B cell (primary cell): ENCODE results near the gene RNF213. TPM values are rescaled to one million over a fixed set of nuclear protein-coding genes. Genes with fewer than 3 reads are reported as not detected.

ENCODE experiments used
- ATAC-seq: fragments of 200-7000 bp; cut with Tn5 transposase; one replicate; pipeline ENCODE4 v1.10.0; 2021; ENCODE audit warnings: low read depth, mild to moderate bottlenecking, moderate number of reproducible peaks, moderate library complexity
- CTCF ChIA-PET: fragments of 350-600 bp; sonication (Branson Sonifier 250); formaldehyde crosslinking; loops from one replicate; lab custom pipeline; 2021; ENCODE audit warnings: antibody characterized with exemption, inconsistent platforms; lab: Charles Lee
- POLR2A ChIA-PET: fragments of 350-600 bp; sonication (Branson Sonifier 250); formaldehyde crosslinking; loops from one replicate; lab custom pipeline; 2021; ENCODE audit warnings: antibody characterized with exemption; lab: Charles Lee
- DNase-seq: peaks from one replicate; pipeline ENCODE4 v3.0.0; 2013
- H2AFZ ChIP-seq: 2 replicates; pipeline ENCODE4 v1.6.1; 2012; ENCODE audit warnings: mild to moderate bottlenecking, low read depth, low read length; ENCODE audit not compliant: insufficient read depth, poor library complexity, severe bottlenecking
- H3K27ac ChIP-seq, 2 donors: 1 replicate in 1 of 2; 2 replicates in 1 of 2; pipeline ENCODE4 v1.5.1; 2012 to 2013; ENCODE audit warnings: low read length in 2 of 2, mild to moderate bottlenecking in 2 of 2, moderate library complexity in 1 of 2
- H3K27me3 ChIP-seq, 4 experiments: fragments of 200-600 bp in 1 of 4; sonication (generic) in 1 of 4; replicated peaks in 1 of 4; 1 replicate in 2 of 4; 2 replicates in 2 of 4; pipeline versions ENCODE4 v1.6.1 to v1.7.0; 2013 to 2016; ENCODE audit warnings: low read length in 3 of 4, mild to moderate bottlenecking in 2 of 4, mixed read lengths in 1 of 4, moderate library complexity in 1 of 4; ENCODE audit not compliant: insufficient read depth in 4 of 4, control insufficient read depth in 3 of 4; ENCODE audit errors: control extremely low read depth in 1 of 4
- H3K36me3 ChIP-seq, 2 experiments: replicated peaks in 1 of 2; 1 replicate in 1 of 2; 2 replicates in 1 of 2; pipeline versions ENCODE4 v1.6.1 to v1.7.1; 2013; ENCODE audit warnings: low read length in 1 of 2; ENCODE audit not compliant: insufficient read depth in 2 of 2, control insufficient read depth in 1 of 2; ENCODE audit errors: control extremely low read depth in 1 of 2, extremely low read depth in 1 of 2
- H3K4me1 ChIP-seq, 2 donors: fragments of 200-600 bp in 1 of 2; sonication (generic) in 1 of 2; 1 replicate in 1 of 2; 2 replicates in 1 of 2; pipeline versions ENCODE4 v1.5.1 to v1.6.1; 2013 to 2017; ENCODE audit warnings: low read length in 2 of 2; ENCODE audit not compliant: control insufficient read depth in 2 of 2, insufficient read depth in 2 of 2
- H3K4me2 ChIP-seq: replicated peaks from 2 replicates; pipeline ENCODE3; 2012; ENCODE audit warnings: mild to moderate bottlenecking, low read depth, low read length; ENCODE audit not compliant: poor library complexity, severe bottlenecking
- H3K4me3 ChIP-seq, 5 experiments: fragments of 200-600 bp in 1 of 5; sonication (generic) in 1 of 5; 1 replicate in 3 of 5; 2 replicates in 2 of 5; pipeline versions ENCODE4 v1.5.1 to v1.7.0; 2011 to 2016; ENCODE audit warnings: low read length in 4 of 5, mild to moderate bottlenecking in 4 of 5, low read depth in 2 of 5, control low read depth in 1 of 5, moderate library complexity in 1 of 5; ENCODE audit not compliant: insufficient read depth in 1 of 5; ENCODE audit errors: control extremely low read depth in 1 of 5, extremely low read depth in 1 of 5
- H3K79me2 ChIP-seq: fragments of 200-600 bp; sonication (generic); one replicate; pipeline ENCODE4 v1.6.0; 2016; ENCODE audit warnings: low read length; ENCODE audit not compliant: control insufficient read depth, insufficient read depth
- H3K9ac ChIP-seq: fragments of 200-600 bp; sonication (generic); 2 replicates; pipeline ENCODE4 v1.6.1; 2017; ENCODE audit warnings: mild to moderate bottlenecking, low read length, moderate library complexity
- H3K9me3 ChIP-seq, 3 donors: one replicate each; pipeline versions ENCODE4 v1.6.1 to v1.7.1; 2013; ENCODE audit warnings: low read length in 2 of 3; ENCODE audit not compliant: control insufficient read depth in 2 of 3, insufficient read depth in 1 of 3; ENCODE audit errors: control extremely low read depth in 1 of 3
- H4K20me1 ChIP-seq: 2 replicates; pipeline ENCODE4 v1.6.0; 2012; ENCODE audit warnings: mild to moderate bottlenecking, low read length; ENCODE audit not compliant: insufficient read depth, control insufficient read depth, poor library complexity, severe bottlenecking
- H3K27ac Mint-ChIP-seq: one replicate; pipeline ENCODE4 v1.8.0; 2021; ENCODE audit warnings: mixed read lengths
- H3K27me3 Mint-ChIP-seq: one replicate; pipeline ENCODE4 v1.8.0; 2021; ENCODE audit warnings: mixed read lengths
- H3K4me1 Mint-ChIP-seq: one replicate; pipeline ENCODE4 v1.8.0; 2021; ENCODE audit warnings: mixed read lengths
- H3K4me3 Mint-ChIP-seq: one replicate; pipeline ENCODE4 v1.8.0; 2021; ENCODE audit warnings: mixed read lengths
- H3K9me3 Mint-ChIP-seq: one replicate; pipeline ENCODE4 v1.8.0; 2022; ENCODE audit warnings: mixed read lengths; ENCODE audit not compliant: insufficient read depth
- EZH2 ChIP-seq: IDR thresholded peaks from 2 replicates; pipeline ENCODE4 v1.6.1; 2012; ENCODE audit warnings: borderline replicate concordance, low read depth, mild to moderate bottlenecking, moderate library complexity, low read length; ENCODE audit not compliant: insufficient read depth, poor library complexity, severe bottlenecking
- WGBS: methylation state at CpG from one replicate; pipeline ENCODE4 v1.1.5; 2013; ENCODE audit warnings: missing lambda C conversion rate; ENCODE audit not compliant: insufficient coverage; 5-methylcytosine and 5-hydroxymethylcytosine counted together
- intact Hi-C: fragments of 100-400 bp; cut with micrococcal nuclease; formaldehyde crosslinking; loops from one replicate; pipeline ENCODE4 v1.10.0; 2022
- polyA plus RNA-seq: library from polyadenylated mRNA; depleted of rRNA; stranded (reverse); fragments of >200 nt; gene quantifications from 2 replicates; pipeline ENCODE4 v1.2.3, GENCODE V29; 2012
- total RNA-seq, 2 donors: library from RNA; stranded (reverse); fragments of 120-200 nt in 1 of 2; gene quantifications; 1 replicate in 1 of 2; 2 replicates in 1 of 2; pipeline versions ENCODE4 v1.2.3 to v1.2.4, GENCODE V29; 2013 to 2022
- TF ChIP-seq, protein P1 (sequence below): fragments of 200-600 bp; IDR thresholded peaks from one replicate; pipeline ENCODE4 v1.8.0; 2022; ENCODE audit warnings: antibody characterized with exemption, mild to moderate bottlenecking

Gene RNF213
- total and polyA plus RNA-seq, 2 donors (not counting 1 experiment from before 2014, with no cell fraction given) = 121 to 287 TPM

DNA sequence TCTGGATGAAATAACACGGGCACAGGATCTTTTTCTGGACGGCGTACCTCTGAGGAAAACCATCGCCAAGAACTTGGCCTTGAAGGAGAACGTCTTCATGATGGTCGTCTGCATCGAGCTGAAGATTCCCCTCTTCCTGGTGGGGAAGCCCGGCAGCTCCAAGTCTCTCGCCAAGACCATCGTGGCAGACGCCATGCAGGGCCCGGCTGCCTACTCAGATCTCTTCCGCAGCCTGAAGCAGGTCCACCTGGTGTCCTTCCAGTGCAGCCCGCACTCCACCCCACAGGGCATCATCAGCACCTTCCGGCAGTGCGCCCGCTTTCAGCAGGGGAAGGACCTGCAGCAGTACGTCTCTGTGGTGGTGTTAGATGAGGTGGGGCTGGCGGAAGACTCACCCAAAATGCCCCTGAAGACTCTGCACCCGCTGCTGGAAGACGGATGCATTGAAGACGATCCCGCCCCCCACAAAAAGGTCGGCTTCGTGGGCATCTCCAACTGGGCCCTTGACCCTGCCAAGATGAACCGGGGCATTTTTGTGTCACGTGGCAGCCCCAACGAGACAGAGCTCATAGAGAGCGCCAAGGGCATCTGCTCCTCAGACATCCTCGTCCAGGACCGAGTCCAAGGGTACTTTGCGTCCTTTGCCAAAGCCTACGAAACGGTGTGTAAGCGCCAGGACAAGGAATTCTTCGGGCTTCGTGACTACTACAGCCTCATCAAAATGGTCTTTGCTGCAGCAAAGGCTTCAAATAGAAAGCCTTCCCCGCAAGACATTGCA lies 86.0 kb downstream of the RNF213 start:
- CTCF ChIA-PET = no interaction called here
- no peak overlapping the region for H3K27ac Mint-ChIP-seq

GRCh38 chr17:80347536-80347935 lies 86.9 kb downstream of the RNF213 start:
- Histone ChIP-seq H3K79me2 (peaks cover 28% of the 10 kb centered on the region), H3K9me3 (no peaks in the 10 kb centered on the region), H3K4me2 (no peak overlapping the region), H3K4me3 (no peak overlapping the region), H3K4me1 (no peaks in the 10 kb centered on the region), H4K20me1 (peaks cover 48% of the 10 kb centered on the region), H3K27ac (no peak overlapping the region), H3K36me3 (peaks cover 2 to 96% of the 10 kb centered on the region in 2 experiments), H3K9ac (no peak overlapping the region), H3K27me3 (no peaks in the 10 kb centered on the region), H2AFZ (no peak overlapping the region)
- Mint-ChIP-seq H3K27ac (no peak overlapping the region), H3K9me3 (no peaks in the 10 kb centered on the region), H3K4me3 (no peak overlapping the region), H3K27me3 (no peaks in the 10 kb centered on the region), H3K4me1 (no peaks in the 10 kb centered on the region)
- no peak for DNase-seq
- 98% methylated on average over 15 of the region's 19 CpGs for WGBS
- CTCF ChIA-PET = no interaction called here
- POLR2A ChIA-PET = no interaction called here
- no peak for TF ChIP-seq EZH2
- TF ChIP-seq, protein P1, sequence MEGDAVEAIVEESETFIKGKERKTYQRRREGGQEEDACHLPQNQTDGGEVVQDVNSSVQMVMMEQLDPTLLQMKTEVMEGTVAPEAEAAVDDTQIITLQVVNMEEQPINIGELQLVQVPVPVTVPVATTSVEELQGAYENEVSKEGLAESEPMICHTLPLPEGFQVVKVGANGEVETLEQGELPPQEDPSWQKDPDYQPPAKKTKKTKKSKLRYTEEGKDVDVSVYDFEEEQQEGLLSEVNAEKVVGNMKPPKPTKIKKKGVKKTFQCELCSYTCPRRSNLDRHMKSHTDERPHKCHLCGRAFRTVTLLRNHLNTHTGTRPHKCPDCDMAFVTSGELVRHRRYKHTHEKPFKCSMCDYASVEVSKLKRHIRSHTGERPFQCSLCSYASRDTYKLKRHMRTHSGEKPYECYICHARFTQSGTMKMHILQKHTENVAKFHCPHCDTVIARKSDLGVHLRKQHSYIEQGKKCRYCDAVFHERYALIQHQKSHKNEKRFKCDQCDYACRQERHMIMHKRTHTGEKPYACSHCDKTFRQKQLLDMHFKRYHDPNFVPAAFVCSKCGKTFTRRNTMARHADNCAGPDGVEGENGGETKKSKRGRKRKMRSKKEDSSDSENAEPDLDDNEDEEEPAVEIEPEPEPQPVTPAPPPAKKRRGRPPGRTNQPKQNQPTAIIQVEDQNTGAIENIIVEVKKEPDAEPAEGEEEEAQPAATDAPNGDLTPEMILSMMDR = no peak
- ATAC-seq = no peak
- intact Hi-C loops = no loop called here

More for the DNA sequence above, 86.0 kb downstream of the RNF213 start:
- no peak overlapping the region for H3K9ac ChIP-seq
- H4K20me1 ChIP-seq = peaks cover 48% of the 10 kb centered on the region
- Mint-ChIP-seq H3K9me3 (no peaks in the 10 kb centered on the region), H3K27me3 (no peaks in the 10 kb centered on the region), H3K4me3 (no peak overlapping the region), H3K4me1 (no peaks in the 10 kb centered on the region)
- intact Hi-C loops = no loop called here
- no peak overlapping the region for H3K4me2 ChIP-seq
- H2AFZ ChIP-seq = no peak overlapping the region
- H3K36me3 ChIP-seq = peaks cover 2 to 93% of the 10 kb centered on the region in 2 experiments
- no peak for TF ChIP-seq EZH2
- TF ChIP-seq, protein P1 = no peak
- no peak overlapping the region for H3K4me3 ChIP-seq
- POLR2A ChIA-PET = no interaction called here
- no peak for DNase-seq
- H3K27ac ChIP-seq = no peak overlapping the region
- peaks cover 27% of the 10 kb centered on the region for H3K79me2 ChIP-seq
- no peaks in the 10 kb centered on the region for H3K4me1 ChIP-seq
- H3K9me3 ChIP-seq = no peaks in the 10 kb centered on the region
- no peak for ATAC-seq
- WGBS = over 99% methylated on average over 38 of the region's 38 CpGs
- H3K27me3 ChIP-seq = no peaks in the 10 kb centered on the region
